Suppressor macrophage (primary cell): ENCODE results near the gene PPIP5K2.
A peak's percentile ranks its signal among the peaks of the same experiment; 100 is the strongest.
"Not testable (repeated sequence)": the region's sequence is repeated elsewhere in the genome, so short reads cannot be mapped to it uniquely, and the experiment has no call there.

Source experiments
- DNase-seq, 4 experiments: peaks; one replicate each; pipeline ENCODE4 v3.0.0-alpha.2; 2020 to 2022

Gene PPIP5K2

DNA sequence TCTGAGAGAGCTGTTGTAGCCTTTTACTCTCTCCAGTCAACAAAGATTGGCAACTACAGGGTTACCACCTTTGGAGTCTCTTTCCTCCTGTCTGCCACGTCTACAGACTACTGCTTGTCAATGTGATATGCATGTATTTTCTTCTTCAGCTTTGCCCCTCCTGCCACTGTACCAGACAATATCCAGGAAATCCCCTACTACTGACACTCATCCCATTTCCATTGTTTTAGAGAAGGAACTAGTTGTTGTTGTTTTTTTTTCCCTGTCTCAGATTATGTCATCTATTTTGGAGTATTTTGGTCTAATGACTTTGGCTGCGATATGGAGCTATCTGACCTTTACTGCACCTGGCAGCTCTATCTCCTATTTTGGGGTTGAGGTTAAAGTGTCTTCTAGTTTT is 88.4 kb downstream of the PPIP5K2 start:
- DNase-seq = peak in 1 of 4 experiments; percentile 19

DNA sequence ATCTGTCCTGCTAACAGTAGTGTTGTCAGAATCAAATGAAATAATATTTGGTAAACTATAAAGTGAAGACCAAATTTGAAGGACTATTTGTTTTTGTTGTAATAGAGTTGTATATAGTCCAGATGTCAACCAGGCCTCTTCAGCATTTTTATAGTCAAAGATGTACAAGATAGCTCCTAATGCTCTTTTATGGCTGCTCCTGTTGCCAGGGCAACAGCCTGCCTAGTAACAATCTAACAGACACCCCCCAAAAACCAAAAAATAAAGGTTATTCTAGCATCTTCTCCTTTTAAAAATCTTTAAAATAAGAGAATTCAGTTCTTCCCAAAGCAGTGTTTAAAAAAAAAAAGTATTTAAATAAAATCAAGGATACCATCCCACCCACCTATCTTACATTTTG is 89.0 kb downstream of the PPIP5K2 start:
- peak in 1 of 4 experiments; percentile 3 for DNase-seq

- no peak for DNase-seq
Measured at GRCh38 chr5:103210952-103211351, 90.9 kb downstream of the PPIP5K2 start.

DNA sequence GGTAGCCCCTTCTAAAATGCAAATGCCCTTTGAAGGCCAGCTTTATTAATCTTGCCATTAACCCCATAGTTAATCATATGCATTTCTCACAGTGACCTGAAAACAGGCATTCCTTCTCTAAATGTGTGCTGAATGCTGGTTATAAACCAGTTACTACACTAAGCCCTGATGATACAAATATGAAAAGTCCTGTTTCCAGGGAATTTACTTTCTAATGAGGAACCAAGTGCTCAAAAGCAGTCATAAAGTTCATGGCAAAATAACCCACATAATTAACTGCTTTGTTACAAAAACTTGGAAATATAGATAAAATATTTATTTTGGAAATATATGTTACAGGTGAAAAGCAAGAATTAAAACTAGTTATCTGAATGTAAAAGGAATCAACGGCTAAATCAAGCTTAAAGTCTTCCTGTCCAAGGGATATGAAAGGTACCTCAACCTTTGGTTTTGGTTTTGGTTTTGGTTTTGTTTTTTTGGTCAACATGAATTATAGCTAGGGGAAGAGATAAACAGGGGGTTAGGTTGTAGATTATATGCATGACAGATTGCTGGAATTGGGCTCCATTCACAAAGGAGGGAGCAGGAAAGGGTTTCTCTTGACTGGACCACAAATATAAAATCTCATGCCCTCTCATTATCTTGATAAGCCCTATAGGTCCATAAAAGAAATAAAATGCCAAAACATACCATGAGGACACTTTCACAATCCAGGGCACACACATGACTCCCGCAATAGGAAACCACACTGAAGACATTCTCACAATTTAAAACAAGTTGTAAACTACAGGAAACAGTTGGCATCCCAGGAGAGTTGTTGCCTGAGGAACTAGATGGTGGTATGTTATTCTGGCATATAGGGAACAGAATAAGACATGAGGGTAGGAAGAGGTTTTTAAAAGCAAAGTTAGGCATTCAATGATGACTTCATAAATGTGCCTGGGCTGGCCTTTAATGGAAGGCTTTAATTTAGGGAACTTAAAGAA is 91.8 kb downstream of the PPIP5K2 start:
- peak; percentile 47 to 76 (median 64) for DNase-seq

- peak; percentile 21 to 53 (median 36) for DNase-seq
Measured at GRCh38 chr5:103216137-103216536, 96.0 kb downstream of the PPIP5K2 start.

- DNase-seq = no peak
Measured at GRCh38 chr5:103216697-103217096, 96.6 kb downstream of the PPIP5K2 start.

DNA sequence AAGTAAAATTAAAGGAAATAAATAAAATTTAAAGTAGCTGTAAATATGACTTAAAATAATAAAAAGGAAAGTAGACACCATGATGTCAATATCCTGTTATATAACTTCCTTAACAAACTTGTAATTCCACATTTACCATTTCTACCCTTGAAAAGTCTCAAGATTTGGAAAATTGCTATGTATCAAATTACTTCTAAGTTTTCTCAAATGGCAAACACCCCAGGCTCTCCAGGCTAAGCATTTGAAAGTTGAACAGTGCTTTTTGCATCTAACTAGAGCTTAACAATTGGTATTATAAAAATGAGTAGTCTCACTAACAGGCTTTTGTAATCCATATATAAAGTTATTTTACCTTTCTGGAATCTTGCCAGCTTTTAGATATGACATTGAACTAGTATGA is 97.0 kb downstream of the PPIP5K2 start:
- no peak for DNase-seq

- DNase-seq = no peak
Measured at GRCh38 chr5:103218164-103218563, 98.1 kb downstream of the PPIP5K2 start.

- DNase-seq = not testable (repeated sequence)
Measured at GRCh38 chr5:103219074-103219473, 99.0 kb downstream of the PPIP5K2 start.

DNA sequence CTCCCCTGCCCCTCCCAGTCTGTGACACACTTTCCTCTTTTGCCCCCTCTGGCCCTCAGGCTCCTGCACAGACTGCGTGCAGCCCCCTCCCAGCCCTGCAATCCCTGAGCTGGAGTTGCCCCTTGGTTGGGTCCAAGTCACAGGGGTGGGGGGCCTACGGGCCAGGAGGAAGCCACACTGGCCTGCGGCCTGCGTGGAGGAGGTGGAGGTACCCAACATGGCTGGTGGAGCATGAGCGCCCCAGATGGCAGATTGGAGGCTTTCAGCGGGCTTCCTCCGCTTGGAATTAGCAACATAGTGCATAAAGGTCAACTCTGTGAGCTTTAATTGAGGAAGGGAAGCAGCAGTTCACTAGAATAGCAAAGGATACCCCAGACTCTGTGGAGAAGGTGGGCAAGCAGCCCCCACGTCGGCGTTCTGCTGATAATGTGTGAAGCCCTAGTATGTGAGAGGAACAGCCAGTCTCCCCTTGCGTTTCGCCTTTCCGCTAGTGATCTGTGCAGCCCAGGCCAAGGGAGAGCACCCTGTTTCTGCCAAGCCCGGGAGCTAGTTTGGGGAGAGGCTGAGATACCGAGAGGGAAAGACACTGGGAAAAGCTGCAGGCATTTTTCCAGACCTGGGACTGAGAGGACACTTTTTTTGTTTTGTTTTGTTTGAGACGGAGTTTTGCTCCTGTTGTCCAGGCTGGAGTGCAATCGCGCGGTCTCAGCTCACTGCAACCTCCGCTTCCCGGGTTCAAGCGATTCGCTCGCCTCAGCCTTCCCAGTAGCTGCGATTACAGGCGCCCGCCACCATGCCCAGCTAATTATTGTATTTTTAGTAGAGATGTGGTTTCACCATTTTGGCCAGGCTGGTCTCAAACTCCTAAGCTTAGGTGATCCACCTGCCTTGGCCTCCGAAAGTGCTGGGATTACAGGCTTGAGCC is 103.2 kb downstream of the PPIP5K2 start:
- DNase-seq = no peak

GRCh38 chr5:103224118-103224893 is 104.2 kb downstream of the PPIP5K2 start:
- DNase-seq = peak; percentile 66 to 82 (median 80)

DNA sequence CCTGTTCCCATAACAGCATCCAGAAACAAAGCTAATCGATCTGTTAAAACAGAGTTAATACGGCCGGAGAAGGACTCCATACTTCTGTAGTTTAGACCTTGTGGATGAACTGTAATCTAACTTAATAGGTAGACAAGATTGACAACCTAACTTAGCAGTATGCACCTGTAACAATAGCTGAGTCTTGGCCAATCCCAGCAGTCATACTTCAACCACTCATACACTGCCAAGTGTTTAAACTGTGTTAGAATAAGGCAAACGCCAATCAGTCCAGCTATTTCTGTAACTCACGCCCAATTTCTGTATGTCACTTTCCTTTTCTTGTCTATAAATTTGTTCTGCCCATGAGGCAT is 104.8 kb downstream of the PPIP5K2 start:
- DNase-seq = no peak

DNA sequence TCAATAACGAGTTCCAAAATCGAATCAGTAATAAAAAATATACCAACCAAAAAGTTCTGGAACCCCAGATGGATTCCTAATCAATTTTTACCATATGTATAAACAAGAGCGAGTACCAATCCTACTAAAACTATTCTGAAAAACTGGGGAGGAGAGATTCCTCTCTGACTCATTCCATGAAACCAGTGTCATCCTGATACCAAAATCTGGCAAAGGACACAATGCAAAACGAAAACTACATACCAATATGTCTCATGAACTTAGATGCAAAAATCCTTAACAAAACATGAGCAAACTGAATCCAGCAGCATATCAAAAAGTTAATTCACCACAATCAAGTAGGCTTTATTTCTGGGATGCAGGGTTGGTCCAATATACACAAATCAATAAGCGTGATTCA is 108.0 kb downstream of the PPIP5K2 start:
- DNase-seq = no peak

DNA sequence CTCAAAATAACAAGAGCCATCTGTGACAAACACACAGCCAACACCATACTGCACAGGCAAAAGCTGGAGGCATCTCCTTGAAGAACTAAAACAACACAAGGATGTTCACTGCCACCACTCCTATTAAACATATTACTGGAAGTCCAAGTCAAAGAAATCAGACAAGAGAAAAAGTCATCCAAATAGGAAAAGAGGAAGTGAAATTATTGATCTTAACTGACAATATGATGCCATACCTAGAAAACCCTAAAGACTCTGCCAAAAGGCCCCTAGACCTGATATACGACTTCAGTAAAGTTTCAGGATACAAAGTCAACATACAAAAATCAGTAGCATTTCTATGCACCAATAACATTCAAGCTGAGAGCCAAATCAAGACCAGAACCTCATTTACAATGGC is 108.5 kb downstream of the PPIP5K2 start:
- DNase-seq = no peak

GRCh38 chr5:103232393-103232999 is 112.4 kb downstream of the PPIP5K2 start:
- DNase-seq = peak; percentile 39 to 74 (median 62)

DNA sequence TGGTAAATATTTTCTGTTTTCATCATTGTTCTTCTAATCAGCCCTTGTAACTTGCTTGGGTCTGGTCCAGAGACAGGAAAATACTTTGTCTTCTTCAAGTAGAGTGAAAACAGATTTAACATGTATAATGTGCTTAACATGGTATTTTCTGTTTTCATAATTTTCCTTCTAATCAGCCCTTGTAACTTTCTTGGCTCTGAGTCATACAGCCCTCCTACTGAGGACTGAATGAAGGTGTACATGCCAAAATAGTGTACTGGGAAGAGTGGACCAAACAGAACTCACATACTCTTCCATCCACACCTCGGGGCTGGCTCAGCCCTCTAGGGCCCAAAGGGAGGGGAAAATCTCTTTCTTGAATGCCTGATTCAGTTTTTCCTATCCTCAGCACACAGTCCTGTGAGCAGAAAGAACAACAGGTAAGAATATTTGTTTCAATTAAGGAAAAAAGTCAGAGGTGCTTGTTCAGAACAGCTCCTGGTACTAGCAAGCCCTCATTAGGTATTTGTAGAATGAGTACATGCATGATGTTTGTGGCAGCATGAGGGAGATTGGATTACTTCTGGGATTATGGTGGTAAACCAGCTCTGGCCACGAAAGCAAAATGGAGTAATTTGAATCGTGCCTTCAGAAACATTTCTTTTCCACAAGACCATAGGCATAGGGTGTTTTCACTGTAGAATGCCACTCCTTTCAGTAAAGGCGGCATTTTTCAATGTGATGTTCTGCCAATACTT is 114.3 kb downstream of the PPIP5K2 start:
- DNase-seq = no peak

DNA sequence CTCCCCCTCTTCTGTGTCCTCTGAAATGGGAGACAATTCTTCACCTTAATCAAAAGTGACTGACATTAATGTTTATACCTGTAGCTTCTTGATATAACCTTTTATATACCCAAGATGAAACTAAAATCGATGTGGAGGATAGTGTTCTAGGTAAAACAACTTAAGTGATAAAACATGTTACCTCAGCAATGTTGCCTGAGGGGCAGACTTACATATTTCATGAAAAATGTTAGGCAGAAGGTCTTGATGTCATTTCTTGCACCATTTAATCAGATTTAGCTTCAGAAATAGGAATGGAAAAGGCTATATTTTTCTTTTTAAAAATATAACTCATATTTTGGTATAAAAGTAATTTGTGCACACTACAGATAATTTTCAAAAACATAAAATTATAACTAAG is 115.8 kb downstream of the PPIP5K2 start:
- DNase-seq = no peak

DNA sequence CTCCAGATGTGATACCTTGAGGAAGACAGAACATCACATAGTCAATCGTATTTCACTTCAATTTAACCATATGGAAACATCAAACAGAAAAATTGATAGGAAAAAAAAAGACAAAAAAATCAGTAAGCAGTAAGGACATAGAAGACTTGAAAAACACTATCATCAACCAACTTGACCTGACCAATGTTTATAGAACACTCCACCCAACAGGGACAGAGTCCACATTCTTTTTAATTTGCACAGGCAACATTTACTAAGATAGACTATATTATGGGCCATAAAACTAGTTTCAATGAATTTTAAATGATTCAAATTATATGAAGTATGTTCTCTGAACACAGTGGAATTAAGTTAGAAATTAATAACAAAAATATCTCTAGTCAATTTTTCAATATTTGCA is 117.7 kb downstream of the PPIP5K2 start:
- no peak for DNase-seq

DNA sequence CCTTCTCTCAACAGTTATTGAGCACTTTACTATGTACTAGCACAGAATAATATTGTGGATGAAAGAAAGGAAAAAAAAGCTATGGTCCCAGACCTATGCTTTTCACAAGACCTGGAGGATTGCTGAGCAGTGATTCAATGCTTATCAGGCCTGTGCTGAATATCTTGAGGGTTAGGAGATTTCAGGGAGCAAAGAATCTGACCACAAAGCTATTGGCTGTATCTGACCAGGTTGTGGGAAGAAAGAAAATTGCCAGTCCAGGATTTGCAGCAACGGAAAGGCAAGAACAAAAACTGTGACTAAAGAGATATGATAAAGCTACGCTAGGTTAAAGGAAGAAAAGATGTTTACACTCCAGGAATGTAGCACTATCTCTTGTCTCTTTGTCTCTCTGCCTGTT is 123.6 kb downstream of the PPIP5K2 start:
- no peak for DNase-seq

GRCh38 chr5:103244398-103244797 is 124.3 kb downstream of the PPIP5K2 start:
- DNase-seq = no peak

DNA sequence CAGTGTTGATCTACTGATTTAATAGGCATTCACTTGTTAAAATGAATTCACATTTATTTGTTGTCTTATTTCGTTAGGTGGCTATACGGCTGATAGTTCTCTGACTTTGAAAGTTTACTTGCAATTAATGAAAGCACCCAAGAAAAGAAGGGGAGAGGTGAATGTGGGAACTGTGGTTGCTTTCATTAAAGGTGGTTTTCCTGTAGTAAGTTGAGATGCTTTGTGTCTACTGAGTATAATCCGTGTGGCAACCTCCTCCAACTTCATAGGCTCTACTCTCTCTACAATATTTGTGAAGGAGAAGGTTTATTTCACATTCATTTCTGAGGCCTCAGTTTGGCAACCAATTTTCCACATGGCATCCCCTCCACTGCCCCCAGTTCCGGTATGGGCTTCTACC is 125.7 kb downstream of the PPIP5K2 start:
- DNase-seq = no peak
